Measurements from ENCODE around the gene KLHL29. TPM values are rescaled to one million over a fixed set of nuclear protein-coding genes. Genes with fewer than 3 reads are reported as not detected.

The KLHL29 gene
- total RNA-seq, 4 donors from 2014 or later: 39.6 to 52.0 (median 40.4) TPM

DNA sequence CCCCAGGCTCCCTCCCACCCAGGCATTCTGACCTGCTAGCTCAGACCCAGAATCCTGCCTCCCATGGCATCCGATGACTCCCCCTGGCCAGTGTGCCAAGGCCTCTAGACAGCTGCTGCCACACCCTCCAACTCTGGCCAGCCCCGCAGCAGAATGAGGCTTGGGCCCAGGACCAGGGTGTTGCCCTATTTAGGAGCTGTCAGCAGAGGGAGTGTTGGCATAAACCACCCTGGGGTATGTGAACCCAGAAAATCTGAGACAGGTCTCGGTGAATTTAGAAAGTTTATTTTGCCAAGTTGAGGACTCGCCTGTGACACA, 134.3 kb downstream of the KLHL29 start:
- Histone ChIP-seq H3K27ac (peak overlapping the region; percentile 48 to 92 (median 83)), H3K9me3 (no peaks in the 10 kb centered on the region), H3K4me3 (no peak overlapping the region), H3K36me3 (no peaks in the 10 kb centered on the region), H3K4me1 (peaks cover 0 to 90% (median 48%) of the 10 kb centered on the region in 4 donors), H3K27me3 (no peaks in the 10 kb centered on the region)
- WGBS, 2 donors: 46 to 60% methylated on average over 3 to 4 of the region's 4 CpGs
- no peak for DNase-seq (ENCODE audit: low spot score in 2 of 2)
- TF ChIP-seq EP300 (IDR thresholded peaks at IDR 0.05): no peak
- TF ChIP-seq CTCF (IDR thresholded peaks at IDR 0.05): peak in 3 of 5 experiments; percentile 22 to 47 (median 27)

- Histone ChIP-seq H3K36me3 (no peaks in the 10 kb centered on the region), H3K27me3 (no peaks in the 10 kb centered on the region), H3K4me3 (no peak overlapping the region), H3K9me3 (no peaks in the 10 kb centered on the region), H3K4me1 (peaks cover 0 to 91% (median 52%) of the 10 kb centered on the region in 4 donors), H3K27ac (peak overlapping the region; percentile 48 to 92 (median 83))
- TF ChIP-seq EP300 (IDR thresholded peaks at IDR 0.05): peak in 1 of 2 donors; percentile 33
- TF ChIP-seq CTCF (IDR thresholded peaks at IDR 0.05): no peak
- 23 to 24% methylated on average over 5 of the region's 5 CpGs for WGBS, 2 donors
- DNase-seq (ENCODE audit: low spot score in 2 of 2): no peak
These were observed 135.3 kb downstream of the KLHL29 start for GRCh38 chr2:23520256-23520655.

- WGBS, 2 donors: 67 to 68% methylated on average over 6 to 7 of the region's 7 CpGs
- peak overlapping the region; percentile 40 to 92 (median 83) for H3K27ac ChIP-seq
- no peak overlapping the region for H3K4me3 ChIP-seq
- peaks cover 0 to 91% (median 58%) of the 10 kb centered on the region in 4 donors for H3K4me1 ChIP-seq
- no peaks in the 10 kb centered on the region for H3K27me3 ChIP-seq
- DNase-seq (ENCODE audit: low spot score in 2 of 2): no peak
- TF ChIP-seq EP300 (IDR thresholded peaks at IDR 0.05) (no peak), CTCF (IDR thresholded peaks at IDR 0.05) (no peak), POLR2A (IDR thresholded peaks at IDR 0.05) (no peak)
- no peaks in the 10 kb centered on the region for H3K36me3 ChIP-seq
- no peaks in the 10 kb centered on the region for H3K9me3 ChIP-seq
These were observed 136.1 kb downstream of the KLHL29 start for GRCh38 chr2:23521060-23521459.

DNA sequence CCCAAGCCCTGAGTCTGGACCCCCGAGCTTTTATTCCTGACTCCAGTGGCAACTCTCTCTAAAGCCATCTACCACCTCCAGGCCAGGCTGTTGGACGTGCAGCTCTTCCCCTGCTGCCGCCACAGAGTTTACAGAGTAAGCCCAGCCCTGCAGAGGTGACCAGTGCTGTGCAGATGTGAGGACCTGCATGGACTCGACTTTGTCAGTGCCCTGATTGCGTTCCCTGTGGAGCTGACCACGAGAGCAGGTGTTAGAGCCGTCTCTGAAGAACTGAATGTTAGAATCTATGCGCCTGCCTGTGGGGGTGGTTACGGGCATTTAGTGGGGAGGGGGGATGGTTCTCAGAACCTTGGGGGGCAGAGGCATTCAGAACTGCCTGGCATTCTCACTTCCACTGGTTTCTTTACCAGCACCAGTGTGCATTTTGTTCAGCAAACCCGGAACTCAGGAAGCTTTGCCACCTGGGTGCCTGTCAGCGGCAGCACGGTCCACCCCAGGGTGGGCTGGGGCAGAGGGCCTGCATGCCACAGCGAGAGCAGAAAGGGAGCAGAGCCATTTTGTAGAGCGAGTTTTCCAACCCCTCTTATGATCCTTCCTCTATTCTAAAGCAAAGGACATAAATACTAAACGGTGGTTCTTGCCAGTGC, 137.9 kb downstream of the KLHL29 start:
- H3K27ac ChIP-seq: peak overlapping the region; percentile 70 to 92 (median 86)
- WGBS, 2 donors: 63 to 76% methylated on average over 12 to 15 of the region's 15 CpGs
- peaks cover 0 to 97% (median 60%) of the 10 kb centered on the region in 4 donors for H3K4me1 ChIP-seq
- DNase-seq (ENCODE audit: low spot score in 2 of 2): no peak
- H3K27me3 ChIP-seq: no peaks in the 10 kb centered on the region
- H3K9me3 ChIP-seq: no peaks in the 10 kb centered on the region
- no peak for TF ChIP-seq EP300 (IDR thresholded peaks at IDR 0.05)
- no peak for TF ChIP-seq CTCF (IDR thresholded peaks at IDR 0.05)
- no peaks in the 10 kb centered on the region for H3K36me3 ChIP-seq
- H3K4me3 ChIP-seq: no peak overlapping the region

DNA sequence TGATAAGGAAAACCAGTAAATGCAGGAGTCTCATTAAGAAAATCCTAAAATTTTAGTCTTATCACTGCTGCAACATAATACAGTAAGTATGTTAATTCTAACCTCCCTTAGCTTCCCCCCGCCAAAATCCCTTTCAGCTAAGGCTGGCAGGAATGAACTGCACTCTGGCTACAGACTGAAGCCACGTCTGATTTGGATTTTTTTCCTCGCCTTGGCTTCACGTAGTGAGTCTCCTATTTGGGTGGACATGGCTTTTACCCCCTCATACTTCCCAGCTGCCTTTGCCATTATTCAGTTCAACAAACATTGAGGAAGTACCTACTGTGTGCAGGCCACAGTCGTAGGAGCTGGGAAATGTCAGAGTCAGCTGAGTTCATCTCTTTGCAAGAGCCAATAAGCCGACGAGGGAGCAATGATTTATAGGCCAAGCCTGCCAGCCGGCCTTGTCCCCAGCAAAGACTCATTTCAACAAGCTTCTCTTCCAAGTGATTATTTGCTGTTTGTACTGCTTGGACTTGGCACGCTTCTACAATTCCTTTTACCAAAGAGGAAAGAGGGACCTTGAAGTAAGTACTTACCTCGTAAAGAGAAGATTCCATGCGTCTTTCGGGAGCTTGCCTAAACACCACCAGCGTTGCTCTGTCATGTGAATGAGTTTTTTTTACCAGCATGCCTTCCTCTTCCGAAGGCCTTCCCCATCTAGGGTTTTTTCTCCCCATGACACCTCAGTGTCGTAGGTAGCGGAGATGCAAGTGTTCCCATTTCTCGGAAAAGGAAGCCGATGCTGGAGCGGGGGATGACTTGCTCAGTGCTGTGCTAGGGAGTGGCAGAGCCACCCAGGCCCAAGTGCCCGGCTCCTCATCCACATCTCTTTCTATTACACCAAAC, 138.6 kb downstream of the KLHL29 start:
- 49 to 53% methylated on average over 20 of the region's 20 CpGs for WGBS, 2 donors
- Histone ChIP-seq H3K9me3 (no peaks in the 10 kb centered on the region), H3K27me3 (no peaks in the 10 kb centered on the region), H3K27ac (peak overlapping the region; percentile 70 to 92 (median 86)), H3K4me1 (peaks cover 0 to 97% (median 54%) of the 10 kb centered on the region in 4 donors), H3K4me3 (peak overlapping the region in 1 of 4 donors; percentile 2), H3K36me3 (no peaks in the 10 kb centered on the region)
- no peak for DNase-seq (ENCODE audit: low spot score in 2 of 2)
- TF ChIP-seq POLR2A (IDR thresholded peaks at IDR 0.05) (no peak), EP300 (IDR thresholded peaks at IDR 0.05) (peak in 1 of 2 donors; percentile 35)

Data from tibial nerve (tissue), 4 donors.